Cardiac fibroblast (primary cell): Measurements from ENCODE around the gene SHC3.

ENCODE experiments used
- DNase-seq, 2 donors: peaks; one replicate each; pipeline versions ENCODE4 v3.0.0 to v3.0.0-alpha.2; 2010; ENCODE audit warnings: low read depth in 2 of 2
- H3K4me3 ChIP-seq, 2 donors: replicated peaks in 1 of 2; 1 replicate in 1 of 2; 2 replicates in 1 of 2; pipeline ENCODE4 v1.5.1; 2011; ENCODE audit warnings: low read depth in 2 of 2, low read length in 2 of 2, mild to moderate bottlenecking in 2 of 2, moderate library complexity in 1 of 2
- CTCF ChIP-seq: IDR thresholded peaks from one replicate; pipeline ENCODE4 v1.5.1; 2011; ENCODE audit warnings: low read depth, mild to moderate bottlenecking, low read length, inconsistent platforms

Gene SHC3

DNA sequence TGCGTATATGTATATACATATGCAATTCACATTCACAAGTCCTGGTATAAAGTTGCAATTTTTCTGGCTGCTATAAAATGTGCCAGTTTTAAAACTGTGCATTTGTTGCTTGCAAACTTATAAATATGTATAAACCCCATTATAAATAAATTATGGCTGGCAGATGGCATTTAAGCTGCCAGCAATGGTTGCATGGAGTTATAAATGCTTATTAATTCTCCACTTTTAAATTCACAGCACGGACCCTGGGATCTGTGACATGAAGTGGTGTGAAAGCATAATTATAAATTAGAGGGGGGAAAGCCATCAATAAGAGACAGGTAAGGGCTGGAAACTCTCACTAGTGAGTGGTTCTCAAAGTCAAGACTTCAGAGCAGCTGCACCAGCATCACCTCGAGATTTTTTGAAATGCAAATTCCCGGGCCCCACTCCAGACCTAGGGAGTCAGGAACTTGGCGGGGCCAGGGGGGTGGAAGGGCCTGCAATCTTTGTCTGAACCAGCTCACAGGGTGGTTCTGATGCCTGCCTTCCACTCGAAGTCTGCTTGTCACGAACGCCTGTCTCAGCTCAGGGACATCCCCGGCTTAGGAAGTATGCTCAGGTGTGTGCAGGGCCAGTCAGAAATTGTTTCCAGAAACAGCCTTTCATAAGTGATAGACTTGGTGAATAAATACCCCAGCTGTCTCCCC, 170.4 kb downstream of the SHC3 start:
- no peak for DNase-seq
- no peak overlapping the region for H3K4me3 ChIP-seq
- no peak for TF ChIP-seq CTCF

GRCh38 chr9:89006996-89007967, 171.3 kb downstream of the SHC3 start:
- DNase-seq: no peak
- no peak overlapping the region for H3K4me3 ChIP-seq
- no peak for TF ChIP-seq CTCF

- DNase-seq: peak in 1 of 2 donors; percentile 58
- no peak for TF ChIP-seq CTCF
Measured at GRCh38 chr9:89006267-89006666, 172.4 kb downstream of the SHC3 start.

DNA sequence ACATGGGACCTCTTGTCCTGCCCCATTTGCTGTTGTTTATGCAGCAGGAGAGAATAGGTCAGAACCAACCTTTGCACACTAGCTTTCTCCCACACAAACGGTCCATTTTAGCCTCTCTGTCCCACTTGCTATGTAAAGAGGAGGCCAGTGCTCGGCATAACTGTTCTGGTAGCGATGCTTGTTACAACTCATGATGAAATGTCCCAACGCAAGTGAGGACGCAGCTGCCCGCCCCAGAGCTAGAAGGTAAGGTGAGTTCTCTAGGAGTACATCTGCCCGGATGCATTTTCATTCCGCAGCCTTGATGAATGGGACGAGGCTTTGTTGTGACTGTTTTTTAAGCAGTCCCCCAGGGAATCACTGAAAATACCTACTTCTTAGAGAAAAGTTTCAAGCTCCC, 173.3 kb downstream of the SHC3 start:
- no peak for DNase-seq
- TF ChIP-seq CTCF: no peak
- no peak overlapping the region for H3K4me3 ChIP-seq

More at GRCh38 chr9:89006267-89006666, 172.4 kb downstream of the SHC3 start:
- H3K4me3 ChIP-seq: no peak overlapping the region

DNA sequence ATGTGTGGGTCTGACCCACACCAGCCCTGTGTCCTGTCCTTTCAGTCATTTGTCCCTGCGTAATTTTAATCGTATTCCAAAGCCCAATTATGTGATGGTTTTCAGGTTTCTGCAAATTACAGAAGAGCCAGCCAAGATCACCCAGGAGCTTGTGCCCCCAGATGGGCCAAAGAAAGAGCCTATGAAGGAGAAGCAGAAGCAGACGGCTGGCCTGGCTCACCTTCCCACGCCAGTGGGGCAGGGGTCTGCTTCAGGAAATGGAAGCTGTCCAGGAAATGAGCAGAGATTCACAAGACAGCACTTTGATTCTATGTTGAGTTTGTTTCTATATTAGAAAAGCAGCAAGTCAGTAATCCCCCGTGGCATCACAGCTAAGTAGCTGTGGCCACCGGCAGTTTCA, 175.6 kb downstream of the SHC3 start:
- no peak overlapping the region for H3K4me3 ChIP-seq
- DNase-seq: no peak
- TF ChIP-seq CTCF: no peak

- no peak for TF ChIP-seq CTCF
- no peak for DNase-seq
Measured at GRCh38 chr9:89001917-89002540, 176.6 kb downstream of the SHC3 start.

More at GRCh38 chr9:89001917-89002540, 176.6 kb downstream of the SHC3 start:
- H3K4me3 ChIP-seq: no peak overlapping the region
